Retinal pigment epithelial cell (primary cell): Measurements from ENCODE around the gene LINS1.

ENCODE experiments used
- DNase-seq: peaks from one replicate; pipeline ENCODE4 v3.0.0-alpha.2; 2010; ENCODE audit warnings: low read depth
- H3K4me3 ChIP-seq: 2 replicates; pipeline ENCODE4 v1.5.1; 2011; ENCODE audit warnings: mild to moderate bottlenecking, low read length, control low read depth, moderate library complexity
- TF ChIP-seq, protein P1 (sequence below): conservative IDR thresholded peaks from 2 replicates; pipeline ENCODE4 v1.5.1; 2011; ENCODE audit warnings: low read depth, low read length, control low read depth, inconsistent platforms

Gene LINS1

DNA sequence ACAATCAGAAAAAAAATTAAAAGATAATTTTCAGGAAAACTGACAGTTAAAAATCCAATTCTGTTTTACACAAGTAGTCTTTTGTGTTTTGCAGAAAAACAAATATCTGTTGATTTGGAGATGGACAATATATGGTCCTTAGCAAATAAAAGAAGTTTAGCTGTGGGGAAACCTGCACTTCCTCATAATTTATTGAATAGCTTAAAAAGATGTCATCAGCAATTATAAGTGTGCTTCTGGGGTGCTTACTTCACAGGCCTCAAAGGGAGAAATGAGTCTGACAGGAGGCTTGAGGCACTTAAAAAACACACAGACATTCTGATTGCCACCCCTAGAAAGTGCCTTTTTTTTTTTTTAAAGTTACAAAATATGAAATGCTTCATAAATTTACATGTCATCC, 41.7 kb downstream of the LINS1 start:
- TF ChIP-seq, protein P1, sequence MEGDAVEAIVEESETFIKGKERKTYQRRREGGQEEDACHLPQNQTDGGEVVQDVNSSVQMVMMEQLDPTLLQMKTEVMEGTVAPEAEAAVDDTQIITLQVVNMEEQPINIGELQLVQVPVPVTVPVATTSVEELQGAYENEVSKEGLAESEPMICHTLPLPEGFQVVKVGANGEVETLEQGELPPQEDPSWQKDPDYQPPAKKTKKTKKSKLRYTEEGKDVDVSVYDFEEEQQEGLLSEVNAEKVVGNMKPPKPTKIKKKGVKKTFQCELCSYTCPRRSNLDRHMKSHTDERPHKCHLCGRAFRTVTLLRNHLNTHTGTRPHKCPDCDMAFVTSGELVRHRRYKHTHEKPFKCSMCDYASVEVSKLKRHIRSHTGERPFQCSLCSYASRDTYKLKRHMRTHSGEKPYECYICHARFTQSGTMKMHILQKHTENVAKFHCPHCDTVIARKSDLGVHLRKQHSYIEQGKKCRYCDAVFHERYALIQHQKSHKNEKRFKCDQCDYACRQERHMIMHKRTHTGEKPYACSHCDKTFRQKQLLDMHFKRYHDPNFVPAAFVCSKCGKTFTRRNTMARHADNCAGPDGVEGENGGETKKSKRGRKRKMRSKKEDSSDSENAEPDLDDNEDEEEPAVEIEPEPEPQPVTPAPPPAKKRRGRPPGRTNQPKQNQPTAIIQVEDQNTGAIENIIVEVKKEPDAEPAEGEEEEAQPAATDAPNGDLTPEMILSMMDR, result no peak
- DNase-seq, result no peak
- no peak overlapping the region for H3K4me3 ChIP-seq

GRCh38 chr15:100559330-100559729, 42.7 kb downstream of the LINS1 start:
- TF ChIP-seq, protein P1, result no peak
- no peak for DNase-seq

DNA sequence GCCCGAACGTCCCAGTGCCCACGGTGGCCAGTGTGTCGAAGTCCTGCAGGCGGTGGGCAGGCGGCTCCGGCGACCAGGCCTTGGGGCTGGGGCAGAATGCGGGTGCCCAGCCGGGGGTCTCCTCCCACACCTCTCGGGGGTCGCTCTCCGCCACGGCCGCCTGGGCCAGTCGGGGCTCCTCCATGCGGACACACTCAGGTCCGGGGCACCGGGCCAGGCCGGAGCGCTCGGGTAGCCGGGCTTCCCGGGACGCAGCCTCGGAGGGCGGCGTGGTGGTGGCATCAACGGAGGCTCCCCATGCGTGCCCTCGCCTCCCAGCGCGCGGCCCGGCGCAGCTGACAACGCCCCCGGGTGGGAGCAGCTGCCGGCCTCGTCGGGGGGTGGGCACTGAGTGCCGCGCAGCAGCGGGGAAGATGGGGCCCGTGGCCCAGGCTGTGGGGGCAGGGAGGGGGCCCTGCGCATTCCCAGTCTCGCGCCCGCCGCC, 43.2 kb downstream of the LINS1 start:
- no peak for DNase-seq
- no peak overlapping the region for H3K4me3 ChIP-seq
- TF ChIP-seq, protein P1, result no peak

More at GRCh38 chr15:100559330-100559729, 42.7 kb downstream of the LINS1 start:
- H3K4me3 ChIP-seq, result no peak overlapping the region

DNA sequence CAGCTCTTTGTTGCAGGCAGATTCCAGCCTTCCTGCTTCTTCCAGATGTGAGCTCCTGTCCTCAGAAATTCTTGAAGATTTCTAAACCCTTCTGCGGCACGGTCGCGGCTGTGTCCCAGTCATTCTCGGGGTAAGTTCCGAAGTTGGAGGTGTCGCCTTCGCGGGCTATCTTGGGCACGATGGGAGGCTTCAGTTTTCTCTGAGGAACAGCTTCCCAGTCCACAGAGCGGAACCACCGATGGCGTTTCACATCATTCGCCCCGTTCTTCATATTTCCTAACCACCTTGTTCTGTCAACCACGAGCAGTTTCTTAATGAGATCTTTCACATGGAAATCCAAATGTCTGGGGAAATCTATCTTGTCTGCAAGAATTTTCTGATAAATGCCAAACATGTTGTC, 48.5 kb downstream of the LINS1 start:
- H3K4me3 ChIP-seq, result no peak overlapping the region
- no peak for DNase-seq
- TF ChIP-seq, protein P1, result no peak

DNA sequence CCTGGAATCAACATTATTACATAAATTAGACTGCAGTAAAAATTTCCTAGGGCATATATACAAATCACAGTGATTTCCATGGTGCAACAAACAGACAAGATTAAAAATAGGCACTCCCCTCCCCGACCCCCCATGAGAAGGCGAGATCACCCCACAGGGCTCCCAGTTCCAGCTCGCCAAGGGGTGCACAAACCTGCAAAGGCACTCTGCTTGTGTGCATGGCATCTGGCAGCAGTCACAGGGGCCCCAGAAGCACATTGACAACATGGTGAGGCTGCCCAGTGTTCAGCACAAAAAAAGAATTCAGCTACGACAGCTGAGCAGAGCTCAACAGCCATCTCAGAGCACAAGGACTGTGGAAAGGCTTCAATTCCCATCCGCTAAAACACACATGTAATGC, 54.0 kb downstream of the LINS1 start:
- TF ChIP-seq, protein P1, result no peak
- H3K4me3 ChIP-seq, result no peak overlapping the region
- DNase-seq, result no peak

GRCh38 chr15:100544946-100545345, 57.0 kb downstream of the LINS1 start:
- DNase-seq, result no peak
- no peak overlapping the region for H3K4me3 ChIP-seq
- TF ChIP-seq, protein P1, result no peak

DNA sequence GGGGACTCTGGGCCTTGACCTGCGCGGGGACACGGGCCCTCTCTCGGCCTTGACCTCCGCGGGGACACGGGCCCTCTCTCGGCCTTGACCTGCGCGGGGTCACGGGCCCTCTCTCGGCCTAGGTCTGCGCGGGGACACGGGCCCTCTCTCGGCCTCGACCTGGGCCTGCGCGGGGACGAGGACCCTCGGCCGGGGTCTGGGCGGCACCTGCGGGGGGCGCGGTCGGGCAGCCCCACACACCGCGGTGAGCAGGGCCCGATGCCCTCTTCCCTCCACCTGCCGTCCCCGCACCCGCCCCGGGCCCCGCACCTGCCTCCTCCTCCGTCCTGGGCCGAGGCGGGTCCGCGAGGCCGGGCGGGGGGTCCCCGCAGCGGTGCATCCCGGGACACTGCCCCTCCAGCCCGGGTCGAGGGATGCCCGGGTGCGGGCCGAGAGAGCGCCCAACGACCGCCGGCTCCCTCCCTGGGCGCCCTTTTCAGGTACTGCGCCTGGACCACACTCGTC, 57.6 kb downstream of the LINS1 start:
- TF ChIP-seq, protein P1, result no peak
- no peak overlapping the region for H3K4me3 ChIP-seq
- DNase-seq, result no peak
